PC-3 (cell line): Measurements from ENCODE around the gene TRPM5. TPM values are rescaled to one million over a fixed set of nuclear protein-coding genes. Genes with fewer than 3 reads are reported as not detected.

ENCODE experiments used
- ATAC-seq: fragments of 200-7000 bp; cut with Tn5 transposase; 2 replicates; pipeline ENCODE4 v1.9.1; 2020; ENCODE audit warnings: mild to moderate bottlenecking, moderate library complexity
- BruUV-seq: library from RNA; stranded (reverse); fragments of 400-500 nt; replicated peaks from 2 replicates; lab custom pipeline; 2021; lab: Mats Ljungman, UMichigan
- CTCF ChIA-PET: fragments of 300-600 bp; sonication (Branson Sonifier 250); formaldehyde crosslinking; loops from one replicate; lab custom pipeline; 2022; ENCODE audit warnings: antibody characterized with exemption; lab: Charles Lee
- POLR2A ChIA-PET: fragments of 300-600 bp; sonication (Branson Sonifier 250); formaldehyde crosslinking; loops from one replicate; lab custom pipeline; 2022; ENCODE audit warnings: antibody characterized with exemption; ENCODE audit not compliant: unreplicated experiment; lab: Charles Lee
- DNase-seq: peaks from one replicate; pipeline ENCODE4 v3.0.0-alpha.2; 2015
- H2AFZ ChIP-seq: fragments of 300-600 bp; sonication (generic); 2 replicates; pipeline ENCODE4 v1.6.0; 2016; ENCODE audit warnings: antibody characterized with exemption, low read length
- H3F3A ChIP-seq: fragments of 300-600 bp; sonication (generic); one replicate; pipeline ENCODE4 v1.6.0; 2017; ENCODE audit warnings: antibody characterized with exemption, low read length, control low read depth, mild to moderate bottlenecking; ENCODE audit not compliant: unreplicated experiment
- H3K27ac ChIP-seq: fragments of 300-600 bp; sonication (generic); 2 replicates; pipeline ENCODE4 v1.5.1; 2016; ENCODE audit warnings: mild to moderate bottlenecking, low read length
- H3K27me3 ChIP-seq: fragments of 300-600 bp; sonication (generic); 2 replicates; pipeline ENCODE4 v1.6.1; 2016; ENCODE audit warnings: low read length, mixed read lengths
- H3K36me3 ChIP-seq: fragments of 300-600 bp; sonication (generic); 2 replicates; pipeline ENCODE4 v1.6.1; 2016; ENCODE audit warnings: low read depth, mixed run types, low read length, mixed read lengths
- H3K4me1 ChIP-seq: fragments of 300-600 bp; sonication (generic); 2 replicates; pipeline ENCODE4 v1.5.1; 2016; ENCODE audit warnings: low read length; ENCODE audit not compliant: insufficient read depth
- H3K4me2 ChIP-seq: fragments of 300-600 bp; sonication (generic); 2 replicates; pipeline ENCODE4 v1.6.0; 2016; ENCODE audit warnings: low read length
- H3K4me3 ChIP-seq: fragments of 300-600 bp; sonication (generic); 2 replicates; pipeline ENCODE4 v1.5.1; 2016; ENCODE audit warnings: mild to moderate bottlenecking, low read length, mixed read lengths
- H3K79me2 ChIP-seq: fragments of 300-600 bp; sonication (generic); 2 replicates; pipeline ENCODE4 v1.6.1; 2017; ENCODE audit warnings: low read length, mixed read lengths
- H3K9ac ChIP-seq: fragments of 300-600 bp; sonication (generic); 2 replicates; pipeline ENCODE4 v1.6.0; 2016; ENCODE audit warnings: mild to moderate bottlenecking, low read length
- H3K9me2 ChIP-seq: fragments of 300-600 bp; sonication (generic); replicated peaks from 2 replicates; pipeline ENCODE4 v1.6.1; 2016; ENCODE audit warnings: mixed run types, low read length, mixed read lengths
- H3K9me3 ChIP-seq: fragments of 300-600 bp; sonication (generic); 2 replicates; pipeline ENCODE4 v1.6.1; 2016; ENCODE audit warnings: low read length, mixed read lengths
- H4K20me1 ChIP-seq: fragments of 300-600 bp; sonication (generic); 2 replicates; pipeline ENCODE4 v1.6.1; 2016; ENCODE audit warnings: low read length, mixed read lengths
- CTCF ChIP-seq: fragments of 300-600 bp; sonication (generic); conservative IDR thresholded peaks from 2 replicates; pipeline ENCODE4 v1.5.1; 2017; ENCODE audit warnings: antibody characterized with exemption, low read depth, mild to moderate bottlenecking, low read length
- EZH2 ChIP-seq: fragments of 300-600 bp; sonication (generic); IDR thresholded peaks from one replicate; pipeline ENCODE4 v1.6.1; 2017; ENCODE audit warnings: antibody characterized with exemption, mild to moderate bottlenecking, low read length; ENCODE audit not compliant: unreplicated experiment
- EZH2phosphoT487 ChIP-seq: fragments of 300-600 bp; sonication (generic); IDR thresholded peaks from 2 replicates; pipeline ENCODE4 v1.6.1; 2018; ENCODE audit warnings: mild to moderate bottlenecking, antibody characterized with exemption, low read length, borderline replicate concordance
- intact Hi-C: fragments of 100-400 bp; cut with micrococcal nuclease; formaldehyde crosslinking; loops from 2 replicates; pipeline ENCODE4 v1.9.0; 2023
- total RNA-seq: library from RNA; depleted of rRNA; stranded (reverse); fragments of >200 nt; gene quantifications from 2 replicates; pipeline ENCODE4 v1.2.3, GENCODE V29; 2014

Gene TRPM5
- total RNA-seq, 1 experiment from 2014 or later = not detected

- ATAC-seq = peak; percentile 67
- TF ChIP-seq CTCF (peak; percentile 83), EZH2 (no peak)
- CTCF ChIA-PET = interaction anchor here (0.6 to 2.4 kb wide), 7 partner anchors 19 to 143 kb away, joined by 3 to 44 read pairs (median 4); partner anchors contain the start of gene TSSC4
- Histone ChIP-seq H3K9ac (no peak overlapping the region), H3K79me2 (no peaks in the 10 kb centered on the region), H3K9me2 (no peaks in the 10 kb centered on the region), H2AFZ (peak overlapping the region; percentile 62), H3K27ac (no peak overlapping the region), H3K4me1 (0 out of 2 replicates have a peak, but pooled peaks cover 3% of the 10 kb centered on the region), H3F3A (no peaks in the 10 kb centered on the region), H3K36me3 (no peaks in the 10 kb centered on the region), H4K20me1 (no peaks in the 10 kb centered on the region), H3K9me3 (no peaks in the 10 kb centered on the region), H3K27me3 (no peaks in the 10 kb centered on the region), H3K4me3 (peak overlapping the region; percentile 13; the same call in 1 of the 2 replicates), H3K4me2 (peak overlapping the region; percentile 58)
- POLR2A ChIA-PET = interaction anchor here (0.6 kb wide), 1 partner anchor 572 kb away, joined by 5 read pairs; the partner anchor contains the start of gene NAP1L4
- DNase-seq = peak; percentile 83
- TSS peak; percentile 24 for BruUV-seq
- intact Hi-C loops = loop anchor here (1.0 to 10.0 kb wide), 2 partner anchors 20 to 465 kb away; partner anchors contain the start of genes CDKN1C and TSSC4
These were observed 24.4 kb downstream of the TRPM5 start for GRCh38 chr11:2419638-2420501.

- TF ChIP-seq EZH2 (no peak), EZH2phosphoT487 (no peak), CTCF (no peak)
- no peaks in the 10 kb centered on the region for H3K79me2 ChIP-seq
- ChIA-PET CTCF (interaction anchor here (0.6 to 1.6 kb wide), 4 partner anchors 18 to 114 kb away, joined by 3 to 21 read pairs (median 6); partner anchors contain the start of gene TSSC4), POLR2A (no interaction called here)
- H2AFZ ChIP-seq = no peak overlapping the region
- no peak overlapping the region for H3K4me2 ChIP-seq
- no peak for DNase-seq
- no peak overlapping the region for H3K4me3 ChIP-seq
- H4K20me1 ChIP-seq = no peaks in the 10 kb centered on the region
- no peaks in the 10 kb centered on the region for H3F3A ChIP-seq
- H3K27ac ChIP-seq = no peak overlapping the region
- H3K9me2 ChIP-seq = no peaks in the 10 kb centered on the region
- 0 out of 2 replicates have a peak, but pooled peaks cover 3% of the 10 kb centered on the region for H3K4me1 ChIP-seq
- no peak for ATAC-seq
- intact Hi-C loops = no loop called here
- H3K9me3 ChIP-seq = no peaks in the 10 kb centered on the region
- H3K27me3 ChIP-seq = no peaks in the 10 kb centered on the region
- no peak overlapping the region for H3K9ac ChIP-seq
- H3K36me3 ChIP-seq = no peaks in the 10 kb centered on the region
- no TSS peak for BruUV-seq
These were observed 25.5 kb downstream of the TRPM5 start for GRCh38 chr11:2418693-2419360.
